Measurements from ENCODE around the gene UBA52.

GRCh38 chr19:18558202-18558555 lies 13.5 kb upstream of the UBA52 start:
- no peak for TF ChIP-seq POLR2AphosphoS5 (IDR thresholded peaks at IDR 0.05)
- TF ChIP-seq, protein P1, sequence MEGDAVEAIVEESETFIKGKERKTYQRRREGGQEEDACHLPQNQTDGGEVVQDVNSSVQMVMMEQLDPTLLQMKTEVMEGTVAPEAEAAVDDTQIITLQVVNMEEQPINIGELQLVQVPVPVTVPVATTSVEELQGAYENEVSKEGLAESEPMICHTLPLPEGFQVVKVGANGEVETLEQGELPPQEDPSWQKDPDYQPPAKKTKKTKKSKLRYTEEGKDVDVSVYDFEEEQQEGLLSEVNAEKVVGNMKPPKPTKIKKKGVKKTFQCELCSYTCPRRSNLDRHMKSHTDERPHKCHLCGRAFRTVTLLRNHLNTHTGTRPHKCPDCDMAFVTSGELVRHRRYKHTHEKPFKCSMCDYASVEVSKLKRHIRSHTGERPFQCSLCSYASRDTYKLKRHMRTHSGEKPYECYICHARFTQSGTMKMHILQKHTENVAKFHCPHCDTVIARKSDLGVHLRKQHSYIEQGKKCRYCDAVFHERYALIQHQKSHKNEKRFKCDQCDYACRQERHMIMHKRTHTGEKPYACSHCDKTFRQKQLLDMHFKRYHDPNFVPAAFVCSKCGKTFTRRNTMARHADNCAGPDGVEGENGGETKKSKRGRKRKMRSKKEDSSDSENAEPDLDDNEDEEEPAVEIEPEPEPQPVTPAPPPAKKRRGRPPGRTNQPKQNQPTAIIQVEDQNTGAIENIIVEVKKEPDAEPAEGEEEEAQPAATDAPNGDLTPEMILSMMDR (IDR thresholded peaks at IDR 0.05) = no peak
- TF ChIP-seq EP300 (IDR thresholded peaks at IDR 0.05) = no peak

Data from gastroesophageal sphincter (tissue), 3 donors.